Nephron progenitor cell (in vitro differentiated cells): ENCODE data around the gene PCARE.

Experiments used
- DNase-seq: peaks from one replicate; pipeline ENCODE4 v3.0.0; 2021
- H3K27ac Mint-ChIP-seq: 2 replicates; pipeline ENCODE4 v1.8.0; 2021; ENCODE audit warnings: mild to moderate bottlenecking, moderate library complexity, mixed read lengths
- H3K27me3 Mint-ChIP-seq: 2 replicates; pipeline ENCODE4 v1.8.0; 2021; ENCODE audit warnings: mild to moderate bottlenecking, low read depth, mixed read lengths; ENCODE audit not compliant: poor library complexity
- H3K36me3 Mint-ChIP-seq: 2 replicates; pipeline ENCODE4 v1.8.0; 2021; ENCODE audit warnings: low read depth, mixed read lengths
- H3K4me1 Mint-ChIP-seq: 2 replicates; pipeline ENCODE4 v1.8.0; 2021; ENCODE audit warnings: mixed read lengths
- H3K4me3 Mint-ChIP-seq: 2 replicates; pipeline ENCODE4 v1.8.0; 2021; ENCODE audit warnings: mild to moderate bottlenecking, moderate library complexity, mixed read lengths
- H3K9me3 Mint-ChIP-seq: 2 replicates; pipeline ENCODE4 v1.8.0; 2021; ENCODE audit warnings: mild to moderate bottlenecking, moderate library complexity, mixed read lengths
- CTCF ChIP-seq: fragments of 200-600 bp; sonication (generic); IDR thresholded peaks from 2 replicates; pipeline ENCODE4 v1.5.0; 2021; ENCODE audit warnings: antibody characterized with exemption

Gene PCARE

DNA sequence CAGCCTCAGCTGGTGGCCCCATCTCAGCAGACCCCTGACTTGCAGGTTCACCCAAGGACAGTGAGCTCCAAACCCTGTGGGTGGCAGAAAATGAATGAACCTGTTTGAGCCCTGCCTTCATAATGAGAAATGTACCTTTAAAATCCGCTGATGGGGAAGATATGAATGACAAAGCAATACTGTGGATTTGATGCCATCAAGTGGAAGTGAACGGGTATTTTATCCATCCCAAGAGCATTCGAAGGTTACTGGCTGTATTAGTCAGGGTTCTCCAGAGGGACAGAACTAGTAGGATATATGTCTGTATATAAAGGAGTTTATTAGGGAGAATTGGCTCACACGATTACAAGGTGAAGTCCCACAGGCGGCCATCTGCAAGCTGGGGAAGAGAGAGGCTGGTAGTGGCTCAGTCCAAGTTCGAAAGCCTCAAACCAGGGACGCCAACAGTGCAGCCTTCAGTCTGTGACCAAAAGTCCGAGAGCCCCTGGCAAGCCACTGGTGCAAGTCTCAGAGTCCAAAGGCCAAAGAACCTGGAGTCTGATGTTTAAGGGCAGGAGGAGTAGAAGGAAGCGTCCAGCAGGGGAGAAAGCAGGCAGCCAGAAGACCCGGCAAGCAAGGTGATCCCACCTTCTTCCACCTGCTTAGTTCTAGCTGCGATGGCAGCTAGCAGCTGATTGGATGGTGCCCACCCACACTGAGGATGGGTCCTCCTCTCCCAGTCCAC, 61.1 kb downstream of the PCARE start:
- H3K27me3 Mint-ChIP-seq, result no peaks in the 10 kb centered on the region
- DNase-seq, result no peak
- H3K4me3 Mint-ChIP-seq, result no peak overlapping the region
- H3K9me3 Mint-ChIP-seq, result no peaks in the 10 kb centered on the region
- H3K27ac Mint-ChIP-seq, result no peak overlapping the region
- no peak for TF ChIP-seq CTCF
- H3K36me3 Mint-ChIP-seq, result no peaks in the 10 kb centered on the region
- peaks cover 78% of the 10 kb centered on the region for H3K4me1 Mint-ChIP-seq

DNA sequence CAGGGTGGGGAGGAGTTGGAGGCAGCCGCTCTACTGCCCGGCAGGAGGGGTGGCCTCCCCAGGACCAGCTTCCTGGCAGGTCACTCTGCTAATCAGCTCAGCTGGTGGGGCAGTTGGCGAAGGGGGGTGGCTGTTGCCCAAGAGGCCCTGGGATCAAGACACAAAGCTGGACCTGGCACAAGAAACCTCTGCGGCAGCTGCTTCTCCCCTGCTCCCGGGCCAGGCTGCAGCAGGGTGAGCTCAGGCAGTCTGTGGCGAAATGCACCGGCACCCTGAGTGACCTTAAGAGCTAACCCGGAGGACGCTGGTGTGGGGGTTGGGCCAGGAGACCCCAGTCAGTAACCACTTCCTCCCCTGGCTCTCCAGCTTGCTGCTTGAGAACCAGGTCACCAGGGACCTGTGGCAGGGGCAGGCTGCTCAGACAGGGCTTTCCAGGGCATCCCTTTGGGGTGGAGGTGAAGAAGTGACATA, 62.1 kb downstream of the PCARE start:
- DNase-seq, result peak; percentile 30
- no peak overlapping the region for H3K27ac Mint-ChIP-seq
- no peak for TF ChIP-seq CTCF
- H3K4me3 Mint-ChIP-seq, result no peak overlapping the region
- peaks cover 78% of the 10 kb centered on the region for H3K4me1 Mint-ChIP-seq
- no peaks in the 10 kb centered on the region for H3K9me3 Mint-ChIP-seq
- H3K27me3 Mint-ChIP-seq, result no peaks in the 10 kb centered on the region
- no peaks in the 10 kb centered on the region for H3K36me3 Mint-ChIP-seq
